Sigmoid colon (tissue), 4 donors: ENCODE measurements around the gene TSPAN18.

Source experiments
- CTCF ChIP-seq, 4 experiments: fragments of 450-650 bp in 3 of 4; fragments of 200-600 bp in 1 of 4; IDR thresholded peaks; one replicate each; pipeline ENCODE4 v1.5.1; 2016 to 2019; ENCODE audit warnings: antibody characterized with exemption in 4 of 4, mild to moderate bottlenecking in 3 of 4, moderate library complexity in 2 of 4
- EP300 ChIP-seq, 4 donors: sonication (generic); formaldehyde crosslinking; IDR thresholded peaks; one replicate each; pipeline ENCODE4 v1.6.1; 2017; ENCODE audit warnings: antibody characterized with exemption in 4 of 4
- POLR2A ChIP-seq, 2 donors: fragments of 450-650 bp; IDR thresholded peaks; one replicate each; pipeline ENCODE4 v1.6.1; 2016; ENCODE audit warnings: antibody characterized with exemption in 2 of 2, mild to moderate bottlenecking in 2 of 2, moderate library complexity in 2 of 2
- POLR2AphosphoS5 ChIP-seq, 4 donors: sonication (generic); formaldehyde crosslinking; IDR thresholded peaks; one replicate each; pipeline ENCODE4 v1.6.1; 2017; ENCODE audit warnings: antibody characterized with exemption in 4 of 4

- TF ChIP-seq CTCF (IDR thresholded peaks at IDR 0.05) (no peak), POLR2A (IDR thresholded peaks at IDR 0.05) (no peak), POLR2AphosphoS5 (IDR thresholded peaks at IDR 0.05) (no peak), EP300 (IDR thresholded peaks at IDR 0.05) (no peak)
These were observed 82.5 kb downstream of the TSPAN18 start for GRCh38 chr11:44809283-44809682.
